Natural killer cell (primary cell): Measurements from ENCODE around the gene OR4K1. TPM values are rescaled to one million over a fixed set of nuclear protein-coding genes. Genes with fewer than 3 reads are reported as not detected.

Experiments used
- ATAC-seq, 3 donors: fragments of 150-1000 bp in 2 of 3; fragments of 200-7000 bp in 1 of 3; cut with Tn5 transposase; 1 replicate in 1 of 3; 2 replicates in 2 of 3; pipeline ENCODE4 v1.10.0; 2021; ENCODE audit warnings: mild to moderate bottlenecking in 2 of 3, moderate library complexity in 2 of 3
- DNase-seq, 2 donors: peaks; one replicate each; pipeline versions ENCODE4 v3.0.0 to v3.0.0-alpha.2; 2013 to 2021; ENCODE audit warnings: mixed read lengths in 1 of 2
- H3K27ac ChIP-seq: one replicate; pipeline ENCODE4 v1.5.1; 2013; ENCODE audit warnings: mild to moderate bottlenecking, low read length
- H3K27me3 ChIP-seq: one replicate; pipeline ENCODE4 v1.6.1; 2013; ENCODE audit warnings: low read length; ENCODE audit not compliant: control insufficient read depth, insufficient read depth
- H3K36me3 ChIP-seq: one replicate; pipeline ENCODE4 v1.6.1; 2013; ENCODE audit warnings: low read length; ENCODE audit not compliant: control insufficient read depth, insufficient read depth
- H3K4me1 ChIP-seq: one replicate; pipeline ENCODE4 v1.6.1; 2013; ENCODE audit warnings: low read length; ENCODE audit not compliant: control insufficient read depth, insufficient read depth
- H3K4me3 ChIP-seq: one replicate; pipeline ENCODE4 v1.5.1; 2013; ENCODE audit warnings: low read length
- H3K9me3 ChIP-seq: one replicate; pipeline ENCODE4 v1.6.1; 2013; ENCODE audit warnings: low read length; ENCODE audit not compliant: control insufficient read depth, insufficient read depth
- H3K27ac Mint-ChIP-seq, 2 donors: one replicate each; pipeline ENCODE4 v1.8.0; 2022; ENCODE audit warnings: mild to moderate bottlenecking in 2 of 2, mixed read lengths in 2 of 2, moderate library complexity in 1 of 2
- H3K27me3 Mint-ChIP-seq, 2 donors: one replicate each; pipeline ENCODE4 v1.8.0; 2022; ENCODE audit warnings: low read depth in 2 of 2, mixed read lengths in 2 of 2
- H3K36me3 Mint-ChIP-seq: one replicate; pipeline ENCODE4 v1.8.0; 2022; ENCODE audit warnings: mixed read lengths
- H3K4me1 Mint-ChIP-seq, 2 donors: one replicate each; pipeline ENCODE4 v1.8.0; 2022; ENCODE audit warnings: mixed read lengths in 2 of 2
- H3K4me3 Mint-ChIP-seq: one replicate; pipeline ENCODE4 v1.8.0; 2022; ENCODE audit warnings: mild to moderate bottlenecking, moderate library complexity, mixed read lengths
- H3K9me3 Mint-ChIP-seq, 2 donors: one replicate each; pipeline ENCODE4 v1.8.0; 2022; ENCODE audit warnings: mixed read lengths in 2 of 2
- WGBS: methylation state at CpG from one replicate; pipeline ENCODE4 v1.1.7; 2013; ENCODE audit warnings: missing lambda C conversion rate; ENCODE audit not compliant: insufficient coverage; 5-methylcytosine and 5-hydroxymethylcytosine counted together
- intact Hi-C: fragments of 100-400 bp; cut with micrococcal nuclease; formaldehyde crosslinking; loops from one replicate; pipeline ENCODE4 v1.14.2; 2022
- total RNA-seq, 4 donors: library from RNA; stranded (reverse); fragments of 120-200 nt in 1 of 4; gene quantifications; one replicate each; pipeline versions ENCODE4 v1.2.3 to v1.2.4, GENCODE V29; 2013 to 2022
- TF ChIP-seq, protein P1 (sequence below): fragments of 200-600 bp; IDR thresholded peaks from one replicate; pipeline ENCODE4 v1.8.0; 2022; ENCODE audit warnings: antibody characterized with exemption

OR4K1 gene
- total RNA-seq, 3 donors from 2014 or later (not counting 1 experiment from before 2014, with no cell fraction given): not detected

- Histone ChIP-seq H3K4me3 (no peak within 1 kb of the TSS), H3K4me1 (no peaks in the 10 kb centered on the region), H3K27me3 (no peaks in the 10 kb centered on the region), H3K27ac (no peak within 1 kb of the TSS), H3K36me3 (no peaks in the 10 kb centered on the region), H3K9me3 (no peaks in the 10 kb centered on the region)
- Mint-ChIP-seq H3K27me3 (no peaks in the 10 kb centered on the region), H3K36me3 (no peaks in the 10 kb centered on the region), H3K27ac (peak within 1 kb of the TSS in 1 of 2 donors; percentile 22), H3K4me3 (no peak within 1 kb of the TSS), H3K4me1 (peaks cover 18 to 25% of the 10 kb centered on the region in 2 donors), H3K9me3 (peaks cover 7% of the 10 kb centered on the region in 2 donors)
- TF ChIP-seq, protein P1, sequence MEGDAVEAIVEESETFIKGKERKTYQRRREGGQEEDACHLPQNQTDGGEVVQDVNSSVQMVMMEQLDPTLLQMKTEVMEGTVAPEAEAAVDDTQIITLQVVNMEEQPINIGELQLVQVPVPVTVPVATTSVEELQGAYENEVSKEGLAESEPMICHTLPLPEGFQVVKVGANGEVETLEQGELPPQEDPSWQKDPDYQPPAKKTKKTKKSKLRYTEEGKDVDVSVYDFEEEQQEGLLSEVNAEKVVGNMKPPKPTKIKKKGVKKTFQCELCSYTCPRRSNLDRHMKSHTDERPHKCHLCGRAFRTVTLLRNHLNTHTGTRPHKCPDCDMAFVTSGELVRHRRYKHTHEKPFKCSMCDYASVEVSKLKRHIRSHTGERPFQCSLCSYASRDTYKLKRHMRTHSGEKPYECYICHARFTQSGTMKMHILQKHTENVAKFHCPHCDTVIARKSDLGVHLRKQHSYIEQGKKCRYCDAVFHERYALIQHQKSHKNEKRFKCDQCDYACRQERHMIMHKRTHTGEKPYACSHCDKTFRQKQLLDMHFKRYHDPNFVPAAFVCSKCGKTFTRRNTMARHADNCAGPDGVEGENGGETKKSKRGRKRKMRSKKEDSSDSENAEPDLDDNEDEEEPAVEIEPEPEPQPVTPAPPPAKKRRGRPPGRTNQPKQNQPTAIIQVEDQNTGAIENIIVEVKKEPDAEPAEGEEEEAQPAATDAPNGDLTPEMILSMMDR: no peak
- no peak for DNase-seq
- 93% methylated on average over 2 of the region's 3 CpGs for WGBS
- ATAC-seq: no peak
- intact Hi-C loops: no loop called here
Measured at GRCh38 chr14:19975291-19975690, 44.6 kb downstream of the OR4K1 start, which contains the start of gene OR4K15. Gene OR4K15 (plus strand): TSS chr14:19975591. CDS start chr14:19975591, 0 bp downstream.

Other genes starting within 250 kb of the OR4K1 start
- gene OR11H2, start 217.0 kb upstream of the OR4K1 start, total RNA-seq: not detected
- gene OR4Q3, start 187.3 kb upstream of the OR4K1 start, total RNA-seq: not detected
- gene OR4M1, start 157.4 kb upstream of the OR4K1 start, total RNA-seq: not detected
- gene OR4N2, start 127.1 kb upstream of the OR4K1 start, total RNA-seq: not detected
- gene OR4K2, start 55.8 kb upstream of the OR4K1 start, total RNA-seq: not detected
- gene OR4K5, start 10.3 kb upstream of the OR4K1 start, total RNA-seq: not detected
- not detected for gene OR4K15, start 44.7 kb downstream of the OR4K1 start, total RNA-seq
- not detected for gene OR4Q2, start 71.2 kb downstream of the OR4K1 start, total RNA-seq
- gene OR4K14, start 88.4 kb downstream of the OR4K1 start, total RNA-seq: not detected
- gene OR4K13, start 105.1 kb downstream of the OR4K1 start, total RNA-seq: not detected
- gene OR4L1, start 129.1 kb downstream of the OR4K1 start, total RNA-seq: not detected
- not detected for gene OR4K17, start 179.8 kb downstream of the OR4K1 start, total RNA-seq
- gene OR4N5, start 207.9 kb downstream of the OR4K1 start, total RNA-seq: not detected